ENCODE measurements around the gene SLC50A1.

DNA sequence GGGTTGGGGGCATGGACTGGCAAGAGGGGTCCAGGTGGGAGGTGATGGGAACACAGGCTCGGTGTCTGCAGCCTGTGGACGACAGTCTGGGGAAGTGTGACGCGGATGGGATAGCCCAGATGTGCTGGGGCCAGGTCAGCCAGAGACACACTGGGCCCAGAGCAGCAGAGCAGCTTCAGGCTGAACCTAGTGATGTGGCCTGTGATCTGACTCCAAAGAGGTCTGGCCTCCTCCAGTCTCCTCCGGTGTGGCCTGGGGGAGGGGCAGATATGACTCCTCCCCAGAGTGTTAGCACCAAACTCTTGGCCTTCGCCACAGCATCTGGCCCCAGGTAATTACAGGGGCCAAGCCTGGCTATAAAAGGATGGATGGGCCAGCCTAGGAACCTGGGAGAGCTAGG, 43.5 kb upstream of the SLC50A1 start:
- TF ChIP-seq POLR2AphosphoS5 (IDR thresholded peaks at IDR 0.05; ENCODE audit: low read depth, low read length) = no peak
- TF ChIP-seq, protein P1, sequence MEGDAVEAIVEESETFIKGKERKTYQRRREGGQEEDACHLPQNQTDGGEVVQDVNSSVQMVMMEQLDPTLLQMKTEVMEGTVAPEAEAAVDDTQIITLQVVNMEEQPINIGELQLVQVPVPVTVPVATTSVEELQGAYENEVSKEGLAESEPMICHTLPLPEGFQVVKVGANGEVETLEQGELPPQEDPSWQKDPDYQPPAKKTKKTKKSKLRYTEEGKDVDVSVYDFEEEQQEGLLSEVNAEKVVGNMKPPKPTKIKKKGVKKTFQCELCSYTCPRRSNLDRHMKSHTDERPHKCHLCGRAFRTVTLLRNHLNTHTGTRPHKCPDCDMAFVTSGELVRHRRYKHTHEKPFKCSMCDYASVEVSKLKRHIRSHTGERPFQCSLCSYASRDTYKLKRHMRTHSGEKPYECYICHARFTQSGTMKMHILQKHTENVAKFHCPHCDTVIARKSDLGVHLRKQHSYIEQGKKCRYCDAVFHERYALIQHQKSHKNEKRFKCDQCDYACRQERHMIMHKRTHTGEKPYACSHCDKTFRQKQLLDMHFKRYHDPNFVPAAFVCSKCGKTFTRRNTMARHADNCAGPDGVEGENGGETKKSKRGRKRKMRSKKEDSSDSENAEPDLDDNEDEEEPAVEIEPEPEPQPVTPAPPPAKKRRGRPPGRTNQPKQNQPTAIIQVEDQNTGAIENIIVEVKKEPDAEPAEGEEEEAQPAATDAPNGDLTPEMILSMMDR (IDR thresholded peaks at IDR 0.05; ENCODE audit: control extremely low read depth in 1 of 3, insufficient read depth in 1 of 3, low read depth in 1 of 3, low read length in 3 of 3) = no peak
- no peak for TF ChIP-seq TAF1 (IDR thresholded peaks at IDR 0.05; ENCODE audit: low read depth, low read length)
- no peak for TF ChIP-seq YY1 (IDR thresholded peaks at IDR 0.05; ENCODE audit: low read depth, low read length)
